Activated naive CD4-positive, alpha-beta T cell treated with anti-CD3 and anti-CD28 coated beads, Interleukin-2, amount 10 ng/mL, durations not matched to agents 7 days and 5 days (primary cell): ENCODE data around the gene AATK.

Source experiments
- CTCF ChIA-PET: fragments of 350-600 bp; sonication (Branson Sonifier 250); formaldehyde crosslinking; loops from one replicate; lab custom pipeline; 2021; ENCODE audit warnings: antibody characterized with exemption; lab: Charles Lee
- DNase-seq: peaks from one replicate; pipeline ENCODE4 v3.0.0-alpha.2; 2020
- H3K27ac Mint-ChIP-seq: one replicate; pipeline ENCODE4 v1.8.0; 2021; ENCODE audit warnings: mild to moderate bottlenecking, moderate library complexity, mixed read lengths
- H3K27me3 Mint-ChIP-seq: one replicate; pipeline ENCODE4 v1.8.0; 2021; ENCODE audit warnings: mild to moderate bottlenecking, mixed read lengths
- H3K36me3 Mint-ChIP-seq: one replicate; pipeline ENCODE4 v1.8.0; 2021; ENCODE audit warnings: mixed read lengths
- H3K4me1 Mint-ChIP-seq: one replicate; pipeline ENCODE4 v1.8.0; 2021; ENCODE audit warnings: mixed read lengths
- H3K4me3 Mint-ChIP-seq: one replicate; pipeline ENCODE4 v1.8.0; 2021; ENCODE audit warnings: mild to moderate bottlenecking, moderate library complexity, mixed read lengths
- H3K9me3 Mint-ChIP-seq: one replicate; pipeline ENCODE4 v1.8.0; 2021; ENCODE audit warnings: mixed read lengths

AATK gene

GRCh38 chr17:81191646-81192045 lies 25.6 kb upstream of the AATK start:
- no peaks in the 10 kb centered on the region for H3K36me3 Mint-ChIP-seq
- DNase-seq, result no peak
- H3K4me1 Mint-ChIP-seq, result no peaks in the 10 kb centered on the region
- H3K27ac Mint-ChIP-seq, result no peak overlapping the region
- H3K9me3 Mint-ChIP-seq, result no peaks in the 10 kb centered on the region
- no peak overlapping the region for H3K4me3 Mint-ChIP-seq
- no peaks in the 10 kb centered on the region for H3K27me3 Mint-ChIP-seq
- CTCF ChIA-PET, result no interaction called here

- Mint-ChIP-seq H3K27ac (no peak overlapping the region), H3K36me3 (no peaks in the 10 kb centered on the region), H3K4me3 (no peak overlapping the region), H3K4me1 (no peaks in the 10 kb centered on the region), H3K9me3 (no peaks in the 10 kb centered on the region), H3K27me3 (no peaks in the 10 kb centered on the region)
- CTCF ChIA-PET, result no interaction called here
- DNase-seq, result no peak
These were observed 25.1 kb upstream of the AATK start for GRCh38 chr17:81191116-81191515.

DNA sequence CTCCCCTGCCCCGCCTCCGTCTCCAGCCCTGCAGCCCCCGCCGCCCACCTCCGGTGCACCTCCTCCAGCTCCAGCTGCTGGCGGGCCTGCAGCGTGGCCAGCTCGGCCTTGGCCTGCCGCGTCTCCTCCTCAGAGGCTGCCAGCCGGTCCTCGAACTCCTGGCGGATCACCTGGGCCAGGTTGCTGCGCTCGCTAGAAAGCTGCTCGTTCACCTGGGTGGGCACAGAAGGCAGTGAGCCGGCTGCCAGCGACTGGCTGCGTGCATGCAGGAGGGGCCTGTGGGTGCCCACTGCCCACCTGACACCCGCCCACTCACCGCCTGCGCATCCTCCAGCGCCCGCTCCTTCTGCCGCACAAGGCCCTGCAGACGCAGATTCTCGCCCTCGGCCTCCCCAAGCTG lies 24.6 kb upstream of the AATK start:
- Mint-ChIP-seq H3K9me3 (no peaks in the 10 kb centered on the region), H3K36me3 (no peaks in the 10 kb centered on the region), H3K4me3 (no peak overlapping the region), H3K27ac (no peak overlapping the region), H3K4me1 (no peaks in the 10 kb centered on the region), H3K27me3 (no peaks in the 10 kb centered on the region)
- DNase-seq, result no peak
- CTCF ChIA-PET, result interaction anchor here (0.6 kb wide), 1 partner anchor 1797 kb away, joined by 5 read pairs; no protein-coding TSS in a partner anchor

DNA sequence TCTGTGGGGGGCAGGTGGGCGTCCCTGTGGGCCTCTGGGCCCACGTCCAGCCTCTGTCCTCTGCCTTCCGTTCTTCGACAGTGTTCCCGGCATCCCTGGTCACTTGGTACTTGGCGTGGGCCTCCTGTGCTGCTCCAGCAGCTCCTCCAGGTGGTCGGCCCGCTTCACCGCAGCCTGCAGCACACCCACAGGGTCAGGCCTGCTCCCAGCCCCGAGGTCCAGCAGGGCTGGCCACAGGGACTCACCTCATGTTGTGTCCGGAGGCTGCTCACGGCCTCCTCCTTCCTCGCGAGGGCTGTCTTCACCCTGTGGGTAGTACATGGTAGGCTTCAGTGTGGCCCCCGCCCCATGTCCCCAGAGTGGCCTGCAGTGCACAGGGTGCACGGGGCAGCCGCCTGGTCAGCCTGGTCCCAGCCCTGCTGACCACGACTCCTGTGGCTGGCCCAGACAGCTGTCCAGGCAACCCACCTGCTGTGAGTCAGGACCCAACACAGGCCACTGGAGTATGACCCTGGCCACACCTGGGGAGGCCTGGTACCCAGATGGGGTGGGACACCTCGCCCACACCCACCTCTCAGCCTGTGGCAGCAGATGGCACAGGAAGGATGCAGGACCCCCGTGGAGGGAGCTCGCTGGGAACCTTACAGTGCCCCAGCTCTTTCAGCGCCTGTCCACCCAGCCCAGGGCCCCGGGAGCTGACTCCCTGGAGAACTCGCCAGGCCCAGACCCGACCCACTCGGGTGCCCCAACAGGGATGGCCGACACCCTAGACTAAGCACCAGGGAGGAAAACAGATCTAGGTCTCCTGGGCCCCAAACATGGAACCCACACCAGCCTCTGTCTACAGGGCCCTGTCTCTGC lies 23.9 kb upstream of the AATK start:
- H3K27me3 Mint-ChIP-seq, result no peaks in the 10 kb centered on the region
- no peak overlapping the region for H3K27ac Mint-ChIP-seq
- no peaks in the 10 kb centered on the region for H3K36me3 Mint-ChIP-seq
- CTCF ChIA-PET, result interaction anchor here (0.6 kb wide), 1 partner anchor 1797 kb away, joined by 5 read pairs; no protein-coding TSS in a partner anchor
- no peaks in the 10 kb centered on the region for H3K4me1 Mint-ChIP-seq
- no peak overlapping the region for H3K4me3 Mint-ChIP-seq
- no peak for DNase-seq
- H3K9me3 Mint-ChIP-seq, result no peaks in the 10 kb centered on the region

DNA sequence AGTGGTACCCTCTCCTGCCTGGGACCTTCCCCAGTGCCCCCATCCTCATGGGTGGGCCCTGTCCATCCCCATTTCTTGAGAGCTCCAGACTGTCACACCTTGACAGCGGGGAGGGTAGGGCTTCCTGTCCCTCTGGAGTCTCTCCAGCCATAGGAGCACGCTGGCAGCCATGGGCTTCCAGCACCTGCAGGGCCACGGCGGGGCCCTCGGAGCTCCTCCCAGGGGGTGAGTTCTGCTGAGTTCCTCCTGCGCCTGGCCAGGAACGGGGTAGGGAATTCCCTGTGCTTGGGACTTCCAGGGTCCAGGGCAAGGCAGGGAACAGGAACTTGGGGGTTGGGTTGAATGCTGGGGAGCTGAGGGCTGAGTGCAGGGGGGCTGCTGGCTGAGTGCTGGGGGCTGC lies 23.0 kb upstream of the AATK start:
- Mint-ChIP-seq H3K27ac (no peak overlapping the region), H3K36me3 (no peaks in the 10 kb centered on the region), H3K27me3 (peaks cover 3% of the 10 kb centered on the region), H3K4me3 (no peak overlapping the region), H3K4me1 (no peaks in the 10 kb centered on the region), H3K9me3 (no peaks in the 10 kb centered on the region)
- CTCF ChIA-PET, result no interaction called here
- no peak for DNase-seq

- CTCF ChIA-PET, result no interaction called here
- no peak for DNase-seq
- peaks cover 6% of the 10 kb centered on the region for H3K27me3 Mint-ChIP-seq
- no peaks in the 10 kb centered on the region for H3K36me3 Mint-ChIP-seq
- H3K4me3 Mint-ChIP-seq, result no peak overlapping the region
- no peak overlapping the region for H3K27ac Mint-ChIP-seq
- H3K4me1 Mint-ChIP-seq, result no peaks in the 10 kb centered on the region
- no peaks in the 10 kb centered on the region for H3K9me3 Mint-ChIP-seq
These were observed 22.4 kb upstream of the AATK start for GRCh38 chr17:81188491-81188840.

- Mint-ChIP-seq H3K9me3 (no peaks in the 10 kb centered on the region), H3K27me3 (peaks cover 7% of the 10 kb centered on the region), H3K4me3 (no peak overlapping the region), H3K4me1 (no peaks in the 10 kb centered on the region), H3K36me3 (no peaks in the 10 kb centered on the region), H3K27ac (no peak overlapping the region)
- DNase-seq, result no peak
- CTCF ChIA-PET, result no interaction called here
These were observed 21.8 kb upstream of the AATK start for GRCh38 chr17:81187586-81188490.

DNA sequence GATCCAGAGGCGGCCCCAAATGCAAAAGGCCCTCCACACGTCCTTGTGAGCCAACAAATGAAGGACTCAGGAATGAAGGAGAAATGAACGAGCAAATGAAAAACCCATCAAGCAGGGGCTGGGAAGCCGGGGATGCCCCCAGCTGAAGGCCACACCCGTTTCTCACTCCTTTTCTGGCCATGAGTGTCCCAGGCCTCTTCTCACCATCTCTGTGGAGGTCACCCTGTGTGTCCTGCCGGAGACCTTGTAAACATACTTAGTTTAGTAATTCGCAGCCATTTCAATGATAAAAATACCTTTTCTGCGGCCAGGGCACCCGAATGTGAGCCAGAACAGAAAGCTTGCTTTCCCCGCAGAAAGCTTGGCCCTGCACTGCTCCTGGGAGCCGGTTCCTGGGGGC lies 21.1 kb upstream of the AATK start:
- H3K4me3 Mint-ChIP-seq, result no peak overlapping the region
- H3K27me3 Mint-ChIP-seq, result peaks cover 11% of the 10 kb centered on the region
- H3K9me3 Mint-ChIP-seq, result no peaks in the 10 kb centered on the region
- CTCF ChIA-PET, result no interaction called here
- DNase-seq, result no peak
- no peaks in the 10 kb centered on the region for H3K4me1 Mint-ChIP-seq
- H3K27ac Mint-ChIP-seq, result no peak overlapping the region
- no peaks in the 10 kb centered on the region for H3K36me3 Mint-ChIP-seq

- Mint-ChIP-seq H3K27me3 (peaks cover 11% of the 10 kb centered on the region), H3K36me3 (no peaks in the 10 kb centered on the region), H3K27ac (no peak overlapping the region), H3K9me3 (no peaks in the 10 kb centered on the region), H3K4me1 (no peaks in the 10 kb centered on the region), H3K4me3 (no peak overlapping the region)
- no peak for DNase-seq
- CTCF ChIA-PET, result no interaction called here
These were observed 20.2 kb upstream of the AATK start for GRCh38 chr17:81186203-81186602.

DNA sequence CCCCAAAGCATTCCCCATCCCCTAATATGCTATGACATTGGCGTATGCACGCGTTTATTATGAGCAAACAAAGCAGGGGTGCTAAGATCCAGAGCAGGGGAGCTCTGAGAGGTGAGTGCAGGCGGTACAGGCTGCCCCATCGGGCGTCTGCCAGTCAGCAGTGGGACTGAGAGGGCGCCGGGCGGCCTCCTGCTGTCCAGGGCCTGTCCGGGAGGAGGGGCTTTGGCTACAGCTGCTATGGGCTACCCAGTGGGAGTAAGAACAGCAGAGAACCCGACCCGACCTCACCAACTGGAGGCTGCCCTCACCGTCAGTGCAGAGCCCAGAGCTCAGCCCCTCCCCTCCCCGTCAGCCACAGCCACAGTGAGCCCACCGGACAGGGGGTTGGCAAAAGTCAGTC lies 18.5 kb upstream of the AATK start:
- DNase-seq, result no peak
- H3K9me3 Mint-ChIP-seq, result no peaks in the 10 kb centered on the region
- no peaks in the 10 kb centered on the region for H3K4me1 Mint-ChIP-seq
- peaks cover 11% of the 10 kb centered on the region for H3K27me3 Mint-ChIP-seq
- H3K36me3 Mint-ChIP-seq, result no peaks in the 10 kb centered on the region
- H3K27ac Mint-ChIP-seq, result no peak overlapping the region
- CTCF ChIA-PET, result no interaction called here
- no peak overlapping the region for H3K4me3 Mint-ChIP-seq

GRCh38 chr17:81183807-81184206 lies 17.8 kb upstream of the AATK start:
- DNase-seq, result no peak
- Mint-ChIP-seq H3K4me1 (no peaks in the 10 kb centered on the region), H3K36me3 (no peaks in the 10 kb centered on the region), H3K9me3 (no peaks in the 10 kb centered on the region), H3K27ac (no peak overlapping the region), H3K4me3 (no peak overlapping the region), H3K27me3 (peaks cover 11% of the 10 kb centered on the region)
- CTCF ChIA-PET, result no interaction called here

- H3K9me3 Mint-ChIP-seq, result no peaks in the 10 kb centered on the region
- H3K4me3 Mint-ChIP-seq, result no peak overlapping the region
- DNase-seq, result no peak
- peaks cover 11% of the 10 kb centered on the region for H3K27me3 Mint-ChIP-seq
- H3K27ac Mint-ChIP-seq, result no peak overlapping the region
- CTCF ChIA-PET, result no interaction called here
- no peaks in the 10 kb centered on the region for H3K4me1 Mint-ChIP-seq
- H3K36me3 Mint-ChIP-seq, result no peaks in the 10 kb centered on the region
These were observed 17.3 kb upstream of the AATK start for GRCh38 chr17:81183316-81183715.

- CTCF ChIA-PET, result no interaction called here
- no peak for DNase-seq
- Mint-ChIP-seq H3K27me3 (peaks cover 11% of the 10 kb centered on the region), H3K4me1 (no peaks in the 10 kb centered on the region), H3K27ac (no peak overlapping the region), H3K36me3 (no peaks in the 10 kb centered on the region), H3K9me3 (no peaks in the 10 kb centered on the region), H3K4me3 (no peak overlapping the region)
These were observed 16.6 kb upstream of the AATK start for GRCh38 chr17:81182596-81182995.

GRCh38 chr17:81181811-81182185 lies 15.8 kb upstream of the AATK start:
- Mint-ChIP-seq H3K27ac (no peak overlapping the region), H3K27me3 (peaks cover 11% of the 10 kb centered on the region), H3K36me3 (no peaks in the 10 kb centered on the region), H3K4me3 (no peak overlapping the region), H3K9me3 (no peaks in the 10 kb centered on the region), H3K4me1 (no peaks in the 10 kb centered on the region)
- DNase-seq, result no peak
- CTCF ChIA-PET, result no interaction called here
